Psoas muscle (tissue), 8 donors: ENCODE measurements around the gene SETD1A. TPM values are rescaled to one million over a fixed set of nuclear protein-coding genes. Genes with fewer than 3 reads are reported as not detected.
"Not testable (repeated sequence)": the region's sequence is repeated elsewhere in the genome, so short reads cannot be mapped to it uniquely, and the experiment has no call there.

ENCODE experiments used
- ATAC-seq, 4 donors: fragments of 200-7000 bp; cut with Tn5 transposase; one replicate each; pipeline ENCODE4 v1.9.1; 2020; ENCODE audit warnings: moderate library complexity in 3 of 4, mild to moderate bottlenecking in 2 of 4
- DNase-seq, 2 donors: peaks; one replicate each; pipeline ENCODE4 v3.0.0-alpha.2; 2020
- H3K27ac ChIP-seq: fragments of 200-600 bp; one replicate; pipeline ENCODE4 v1.8.0; 2022
- H3K27me3 ChIP-seq, 3 donors: fragments of 200-600 bp in 1 of 3; one replicate each; pipeline versions ENCODE4 v1.6.1 to v1.8.0; 2013 to 2022; ENCODE audit warnings: low read length in 2 of 3, mild to moderate bottlenecking in 2 of 3, moderate library complexity in 1 of 3; ENCODE audit not compliant: insufficient read depth in 3 of 3
- H3K36me3 ChIP-seq, 2 donors: fragments of 200-600 bp in 1 of 2; one replicate each; pipeline versions ENCODE4 v1.6.1 to v1.8.0; 2013 to 2022; ENCODE audit warnings: low read depth in 1 of 2, mild to moderate bottlenecking in 1 of 2, moderate library complexity in 1 of 2; ENCODE audit not compliant: insufficient read depth in 1 of 2
- H3K4me1 ChIP-seq: fragments of 200-600 bp; one replicate; pipeline ENCODE4 v1.8.0; 2022
- H3K4me3 ChIP-seq: fragments of 200-600 bp; one replicate; pipeline ENCODE4 v1.8.0; 2022; ENCODE audit warnings: mild to moderate bottlenecking
- H3K9me3 ChIP-seq: fragments of 200-600 bp; one replicate; pipeline ENCODE4 v1.8.0; 2022
- WGBS, 3 donors: extraction: QIAGEN DNeasy Blood & Tissue Kit; methylation state at CpG; one replicate each; pipeline versions ENCODE4 v1.1.6 to v1.1.7; 2013; 5-methylcytosine and 5-hydroxymethylcytosine counted together
- intact Hi-C, 2 donors: fragments of 100-400 bp; cut with DNase I; formaldehyde crosslinking; loops; one replicate each; pipeline versions ENCODE4 v1.11.0 to v1.14.2; 2022
- polyA plus RNA-seq, 3 donors: library from polyadenylated mRNA; stranded (reverse); fragments of 200-250 nt; gene quantifications; one replicate each; pipeline ENCODE4 v1.2.3, GENCODE V29; 2013
- total RNA-seq, 4 donors: library from RNA; stranded (reverse); fragmentation: NEBNext Ultra II Directional in 2 of 4; extraction: Animal tissue kit (Norgen Biotek cat#: 25700) in 2 of 4; gene quantifications; one replicate each; pipeline versions ENCODE4 v1.2.1 to v1.2.4, GENCODE V29; 2021 to 2023
- TF ChIP-seq, protein P1 (sequence below): fragments of 200-600 bp; IDR thresholded peaks from one replicate; pipeline ENCODE4 v1.8.0; 2022; ENCODE audit warnings: antibody characterized with exemption
- donor health status: healthy with polysubstance abuse.
- donor health status: DM: no; HTN: no; CAD: no; lungs with moderate emphysema.
- donor health status: Bipolar disorder and iron deficiency.
- donor health status: healthy.
- donor health status: DM: yes; HTN: yes; CAD: no.
- donor health status: DM: no; HTN: no; CAD: no.
- donor health status: DM: no; HTN: no; CAD: no.
- donor health status: DM: yes; HTN: yes; CAD: no.

SETD1A gene
- total and polyA plus RNA-seq, 7 donors: 7.9 to 19.0 (median 14.9) TPM

DNA sequence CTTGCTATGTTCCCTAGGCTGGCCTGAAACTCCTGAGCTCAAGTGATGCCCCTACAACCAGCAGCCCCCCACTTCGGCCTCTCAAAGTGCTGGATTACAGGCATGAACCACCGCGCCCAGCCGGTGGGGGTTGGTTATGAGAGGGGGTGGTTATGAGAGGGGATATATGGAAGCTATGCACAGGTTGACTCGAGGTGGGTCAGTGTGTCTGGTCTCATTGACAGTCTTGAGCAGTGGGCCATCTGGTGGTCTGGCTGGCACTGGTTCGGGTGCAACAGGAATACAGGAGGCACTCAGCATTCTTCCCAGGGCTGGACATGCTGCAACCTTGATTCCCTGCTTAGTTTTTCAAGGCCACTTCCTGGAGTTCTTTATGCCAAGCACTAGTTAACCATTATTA is 58.5 kb downstream of the SETD1A start:
- 61 to 65% (median 63%) methylated on average over 6 of the region's 6 CpGs for WGBS, 3 donors
- no peaks in the 10 kb centered on the region for H3K9me3 ChIP-seq
- intact Hi-C loops: no loop called here
- H3K27me3 ChIP-seq: peaks cover 0 to 30% (median 23%) of the 10 kb centered on the region in 3 donors
- TF ChIP-seq, protein P1, sequence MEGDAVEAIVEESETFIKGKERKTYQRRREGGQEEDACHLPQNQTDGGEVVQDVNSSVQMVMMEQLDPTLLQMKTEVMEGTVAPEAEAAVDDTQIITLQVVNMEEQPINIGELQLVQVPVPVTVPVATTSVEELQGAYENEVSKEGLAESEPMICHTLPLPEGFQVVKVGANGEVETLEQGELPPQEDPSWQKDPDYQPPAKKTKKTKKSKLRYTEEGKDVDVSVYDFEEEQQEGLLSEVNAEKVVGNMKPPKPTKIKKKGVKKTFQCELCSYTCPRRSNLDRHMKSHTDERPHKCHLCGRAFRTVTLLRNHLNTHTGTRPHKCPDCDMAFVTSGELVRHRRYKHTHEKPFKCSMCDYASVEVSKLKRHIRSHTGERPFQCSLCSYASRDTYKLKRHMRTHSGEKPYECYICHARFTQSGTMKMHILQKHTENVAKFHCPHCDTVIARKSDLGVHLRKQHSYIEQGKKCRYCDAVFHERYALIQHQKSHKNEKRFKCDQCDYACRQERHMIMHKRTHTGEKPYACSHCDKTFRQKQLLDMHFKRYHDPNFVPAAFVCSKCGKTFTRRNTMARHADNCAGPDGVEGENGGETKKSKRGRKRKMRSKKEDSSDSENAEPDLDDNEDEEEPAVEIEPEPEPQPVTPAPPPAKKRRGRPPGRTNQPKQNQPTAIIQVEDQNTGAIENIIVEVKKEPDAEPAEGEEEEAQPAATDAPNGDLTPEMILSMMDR: no peak
- no peaks in the 10 kb centered on the region for H3K4me1 ChIP-seq
- ATAC-seq (no peak), DNase-seq (no peak)
- H3K36me3 ChIP-seq: no peaks in the 10 kb centered on the region
- no peak overlapping the region for H3K27ac ChIP-seq
- no peak overlapping the region for H3K4me3 ChIP-seq

DNA sequence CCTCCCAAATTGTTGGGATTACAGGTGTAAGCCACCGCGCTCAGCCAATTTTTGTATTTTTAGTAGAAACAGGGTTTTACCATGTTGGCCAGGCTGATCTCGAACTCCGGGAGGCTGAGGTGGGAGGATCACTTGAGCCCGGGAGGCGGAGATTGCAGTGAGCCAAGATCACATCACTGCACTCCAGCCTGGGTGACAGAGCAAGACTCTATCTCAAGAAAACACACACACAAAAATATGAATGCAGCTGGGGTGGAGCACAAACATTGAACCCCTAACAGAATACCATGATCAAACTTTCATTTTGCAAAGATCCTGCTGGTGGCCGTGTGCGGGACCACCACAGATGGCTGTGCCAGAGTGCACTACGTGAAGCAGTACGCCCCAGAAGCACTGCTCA is 60.2 kb downstream of the SETD1A start:
- intact Hi-C loops, H3K36me3 ChIP-seq, H3K4me1 ChIP-seq, DNase-seq, ATAC-seq, H3K27ac ChIP-seq, H3K4me3 ChIP-seq, H3K9me3 ChIP-seq: not testable (repeated sequence)
- 85 to 92% (median 92%) methylated on average over 10 of the region's 10 CpGs for WGBS, 3 donors
- peaks cover 0 to 15% (median 12%) of the 10 kb centered on the region in 3 donors for H3K27me3 ChIP-seq

DNA sequence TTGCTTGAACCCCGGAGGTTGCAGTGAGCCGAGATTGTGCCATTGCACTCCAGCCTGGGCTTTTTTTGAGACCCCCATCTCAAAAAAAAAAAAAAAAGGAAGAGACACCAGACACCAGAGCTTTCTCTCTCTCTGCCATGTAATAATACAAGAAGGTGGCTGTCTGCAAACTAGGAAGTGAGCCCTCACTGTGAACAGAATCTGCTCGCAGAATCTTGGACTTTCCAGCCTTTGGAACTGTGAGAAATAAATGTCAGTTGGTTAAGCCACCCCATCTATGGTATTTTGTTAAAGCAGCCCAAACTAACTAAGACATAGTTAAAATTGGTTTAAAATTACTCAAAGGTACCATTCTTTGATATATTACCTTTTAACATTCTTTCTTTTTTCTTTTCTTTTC is 63.0 kb downstream of the SETD1A start:
- no peak overlapping the region for H3K4me3 ChIP-seq

DNA sequence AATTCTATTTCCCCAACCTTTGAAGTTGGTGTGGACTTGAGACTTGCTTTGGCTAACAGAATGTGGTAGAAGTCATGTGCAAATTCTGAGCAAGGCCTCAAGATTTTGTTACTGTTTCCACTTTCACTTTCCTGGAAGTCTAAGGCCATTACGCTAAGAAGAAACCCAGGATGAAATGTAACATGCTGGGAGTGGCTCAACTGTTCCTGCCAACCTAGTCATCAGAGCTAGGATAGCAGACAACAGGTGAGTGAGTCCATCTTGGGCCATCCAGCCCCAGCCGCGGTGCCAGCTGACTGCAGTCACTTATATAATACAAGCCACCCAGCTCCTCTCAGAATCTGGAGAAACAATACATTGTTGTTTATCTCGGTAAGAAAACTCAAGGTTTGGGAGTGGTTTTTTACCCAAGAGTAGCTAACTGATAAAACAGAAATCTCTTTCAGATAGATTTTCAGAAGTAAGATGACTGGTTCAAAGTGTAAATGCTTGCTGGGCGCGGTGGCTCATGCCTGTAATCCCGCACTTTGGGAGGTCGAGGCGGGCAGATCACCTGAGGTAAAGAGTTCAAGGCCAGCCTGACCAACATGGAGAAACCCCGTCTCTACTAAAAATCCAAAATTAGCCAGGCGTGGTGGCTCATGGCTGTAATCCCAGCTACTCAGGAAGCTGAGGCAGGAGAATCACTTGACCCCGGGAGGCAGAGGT is 65.1 kb downstream of the SETD1A start:
- intact Hi-C loops: no loop called here
- no peaks in the 10 kb centered on the region for H3K9me3 ChIP-seq
- H3K4me1 ChIP-seq: no peaks in the 10 kb centered on the region
- ATAC-seq: peak; percentile 92 to 96 (median 94)
- H3K27ac ChIP-seq: peak overlapping the region; percentile 41
- TF ChIP-seq, protein P1: no peak
- no peaks in the 10 kb centered on the region for H3K36me3 ChIP-seq
- DNase-seq: no peak
- H3K27me3 ChIP-seq: peaks cover 0 to under 1% (median 0%) of the 10 kb centered on the region in 3 donors
- H3K4me3 ChIP-seq: no peak overlapping the region
- 51 to 64% (median 55%) methylated on average over 12 of the region's 12 CpGs for WGBS, 3 donors

More for the DNA sequence above, 63.0 kb downstream of the SETD1A start:
- intact Hi-C loops: no loop called here
- TF ChIP-seq, protein P1: no peak
- peaks cover 0 to 7% (median 4%) of the 10 kb centered on the region in 3 donors for H3K27me3 ChIP-seq
- no peak overlapping the region for H3K27ac ChIP-seq
- WGBS, 3 donors: 94 to 97% (median 96%) methylated on average over 3 of the region's 3 CpGs
- no peaks in the 10 kb centered on the region for H3K4me1 ChIP-seq
- no peaks in the 10 kb centered on the region for H3K9me3 ChIP-seq
- no peaks in the 10 kb centered on the region for H3K36me3 ChIP-seq
- no peak for ATAC-seq
- DNase-seq: no peak

DNA sequence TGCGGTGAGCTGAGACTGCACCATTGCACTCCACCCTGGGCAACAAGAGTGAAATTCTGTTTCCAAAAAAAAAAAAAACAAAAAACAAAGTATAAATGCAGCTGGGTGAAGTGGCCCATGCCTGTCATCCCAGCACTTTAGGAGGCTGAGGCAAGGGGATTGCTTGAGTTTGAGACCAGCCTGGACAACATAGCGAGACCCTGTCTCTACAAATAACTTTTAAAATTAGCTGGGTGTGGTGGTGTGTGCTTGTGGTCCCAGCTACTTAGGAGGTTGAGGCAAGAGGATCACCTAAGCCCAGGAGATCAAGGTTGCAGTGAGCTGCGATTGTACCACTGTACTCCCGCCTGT is 65.7 kb downstream of the SETD1A start:
- TF ChIP-seq, protein P1: no peak
- Histone ChIP-seq H3K4me3 (no peak overlapping the region), H3K9me3 (no peaks in the 10 kb centered on the region), H3K36me3 (no peaks in the 10 kb centered on the region), H3K27me3 (no peaks in the 10 kb centered on the region), H3K27ac (peak overlapping the region; percentile 41), H3K4me1 (no peaks in the 10 kb centered on the region)
- ATAC-seq (peak in 1 of 4 donors; percentile 13), DNase-seq (no peak)
- intact Hi-C loops: no loop called here
- 81 to 91% (median 89%) methylated on average over 4 of the region's 4 CpGs for WGBS, 3 donors
